Smooth muscle cell (in vitro differentiated cells): ENCODE results near the gene ATP4B. TPM values are rescaled to one million over a fixed set of nuclear protein-coding genes. Genes with fewer than 3 reads are reported as not detected.
"Not testable (repeated sequence)": the region's sequence is repeated elsewhere in the genome, so short reads cannot be mapped to it uniquely, and the experiment has no call there.

ENCODE experiments used
- DNase-seq: peaks from one replicate; lab custom pipeline; 2025; ENCODE audit not compliant: unreplicated experiment; lab: John Stamatoyannopoulos, UW
- H2AFZ ChIP-seq: fragments of 200-600 bp; sonication (generic); 2 replicates; pipeline ENCODE4 v1.6.0; 2016; ENCODE audit warnings: antibody characterized with exemption, low read depth, mild to moderate bottlenecking
- H3F3A ChIP-seq: fragments of 200-600 bp; sonication (generic); 2 replicates; pipeline ENCODE4 v1.6.0; 2017; ENCODE audit warnings: antibody characterized with exemption, low read depth
- H3K27ac ChIP-seq: fragments of 200-600 bp; sonication (generic); 2 replicates; pipeline ENCODE4 v1.5.1; 2016; ENCODE audit warnings: low read depth, mild to moderate bottlenecking
- H3K27me3 ChIP-seq: fragments of 200-600 bp; sonication (generic); 2 replicates; pipeline ENCODE4 v1.6.1; 2016; ENCODE audit warnings: low read depth, mild to moderate bottlenecking
- H3K36me3 ChIP-seq: fragments of 200-600 bp; sonication (generic); 2 replicates; pipeline ENCODE4 v1.5.1; 2016; ENCODE audit warnings: low read depth
- H3K4me1 ChIP-seq: fragments of 200-600 bp; sonication (generic); 2 replicates; pipeline ENCODE4 v1.5.1; 2016; ENCODE audit warnings: low read depth
- H3K4me2 ChIP-seq: fragments of 200-600 bp; sonication (generic); 2 replicates; pipeline ENCODE4 v1.6.0; 2016; ENCODE audit warnings: mild to moderate bottlenecking
- H3K4me3 ChIP-seq: fragments of 200-600 bp; sonication (generic); 2 replicates; pipeline ENCODE4 v1.5.1; 2016; ENCODE audit warnings: mild to moderate bottlenecking
- H3K79me2 ChIP-seq: fragments of 200-600 bp; sonication (generic); 2 replicates; pipeline ENCODE4 v1.6.0; 2016; ENCODE audit warnings: low read depth, mild to moderate bottlenecking
- H3K9ac ChIP-seq: fragments of 200-600 bp; sonication (generic); 2 replicates; pipeline ENCODE4 v1.6.0; 2016; ENCODE audit warnings: low read depth
- H3K9me3 ChIP-seq: fragments of 200-600 bp; sonication (generic); replicated peaks from 2 replicates; pipeline ENCODE4 v1.5.1; 2016; ENCODE audit warnings: low read depth
- H4K20me1 ChIP-seq: fragments of 200-600 bp; sonication (generic); 2 replicates; pipeline ENCODE4 v1.6.0; 2016; ENCODE audit warnings: low read depth
- CTCF ChIP-seq: fragments of 200-600 bp; sonication (generic); IDR thresholded peaks from 2 replicates; pipeline ENCODE4 v1.5.1; 2017; ENCODE audit warnings: borderline replicate concordance, mild to moderate bottlenecking, antibody characterized with exemption; ENCODE audit not compliant: insufficient read depth, poor library complexity, severe bottlenecking
- WGBS: methylation state at CpG from one replicate; pipeline ENCODE4 v1.1.7; 2016; ENCODE audit warnings: low lambda C conversion rate; 5-methylcytosine and 5-hydroxymethylcytosine counted together
- polyA plus RNA-seq: library from polyadenylated mRNA; unstranded; fragments of >200 nt; fragmentation: Nextera tagmentation; extraction: Ambion mirVana; gene quantifications from 2 replicates; pipeline ENCODE4 v1.2.1, GENCODE V29; 2016
- total RNA-seq: library from RNA; depleted of rRNA; stranded (reverse); fragments of >200 nt; gene quantifications from 2 replicates; pipeline ENCODE4 v1.2.3, GENCODE V29; 2014

The ATP4B gene
- total and polyA plus RNA-seq, 2 experiments from 2014 or later: not detected

DNA sequence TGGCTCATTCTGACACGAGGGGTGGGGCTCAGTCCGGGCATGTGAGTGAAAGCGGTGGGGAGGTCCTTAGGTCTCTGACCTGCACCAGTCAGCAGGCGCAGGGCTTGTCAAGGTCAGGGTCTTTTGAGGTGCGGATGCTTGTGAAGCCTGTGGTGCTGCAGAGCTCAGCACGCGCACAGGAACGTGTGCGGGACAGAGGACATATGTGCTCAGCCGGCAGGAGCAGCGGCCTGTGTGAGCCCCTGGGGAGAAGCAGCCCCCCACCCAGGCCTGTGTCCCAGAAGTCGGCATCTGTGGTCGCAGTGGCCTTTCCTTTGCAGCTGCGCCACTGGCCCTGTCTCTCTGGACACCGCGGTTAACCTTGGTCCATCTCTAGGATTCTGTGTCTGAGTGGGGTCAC is 30.9 kb downstream of the ATP4B start:
- H4K20me1 ChIP-seq: peaks cover 67% of the 10 kb centered on the region

DNA sequence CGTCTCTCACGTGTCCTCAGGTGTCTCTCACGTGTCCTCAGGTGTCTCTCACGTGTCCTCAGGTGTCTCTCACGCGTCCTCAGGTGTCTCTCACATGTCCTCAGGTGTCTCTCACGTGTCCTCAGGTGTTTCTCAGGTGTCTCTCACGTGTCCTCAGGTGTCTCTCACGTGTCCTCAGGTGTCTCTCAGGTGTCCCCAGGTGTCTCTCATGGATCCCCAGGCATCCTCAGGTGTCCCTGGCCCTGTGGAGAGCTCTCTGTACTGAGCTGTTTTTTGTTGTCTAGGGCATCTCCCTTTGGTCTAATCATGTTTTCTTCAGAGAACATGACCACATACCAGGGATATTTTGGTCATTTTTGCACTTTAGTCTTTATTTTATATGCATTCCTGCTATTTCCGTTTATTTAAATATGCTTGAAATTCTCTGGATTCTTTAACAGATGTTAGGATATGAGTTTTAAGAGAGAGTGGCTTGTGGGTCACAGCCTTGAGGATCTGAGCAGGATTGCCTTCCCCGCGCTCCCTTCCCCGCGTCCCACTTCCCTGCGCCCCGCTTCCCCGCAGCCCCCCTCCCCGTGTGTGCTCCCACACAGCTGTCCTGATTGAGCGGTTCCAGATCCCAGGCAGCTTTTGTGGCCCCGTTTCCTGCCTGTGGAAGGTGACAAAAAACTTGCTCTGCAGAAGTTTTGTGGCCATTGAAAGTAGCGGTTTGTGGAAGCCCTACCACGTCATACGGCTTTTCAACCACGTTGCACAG is 31.9 kb downstream of the ATP4B start:
- Histone ChIP-seq H3K4me3 (no peak overlapping the region), H2AFZ (no peak overlapping the region), H3K79me2 (peaks cover 8% of the 10 kb centered on the region), H4K20me1 (peaks cover 71% of the 10 kb centered on the region), H3K9ac (no peak overlapping the region), H3K27me3 (no peaks in the 10 kb centered on the region), H3K27ac (no peak overlapping the region), H3K4me1 (no peaks in the 10 kb centered on the region), H3K36me3 (no peaks in the 10 kb centered on the region), H3K4me2 (no peak overlapping the region), H3F3A (no peaks in the 10 kb centered on the region), H3K9me3 (no peaks in the 10 kb centered on the region)
- no peak for TF ChIP-seq CTCF
- 82% methylated on average over 24 of the region's 24 CpGs for WGBS
- DNase-seq: no peak

More for the DNA sequence above, 30.9 kb downstream of the ATP4B start:
- Histone ChIP-seq H3K4me3 (no peak overlapping the region), H3F3A (no peaks in the 10 kb centered on the region), H3K27ac (no peak overlapping the region), H3K9me3 (no peaks in the 10 kb centered on the region), H3K4me1 (no peaks in the 10 kb centered on the region), H2AFZ (no peak overlapping the region), H3K79me2 (peaks cover 8% of the 10 kb centered on the region), H3K36me3 (no peaks in the 10 kb centered on the region), H3K27me3 (no peaks in the 10 kb centered on the region), H3K9ac (no peak overlapping the region), H3K4me2 (no peak overlapping the region)
- 96% methylated on average over 15 of the region's 16 CpGs for WGBS
- no peak for DNase-seq
- no peak for TF ChIP-seq CTCF

- H3K9me3 ChIP-seq, H3K9ac ChIP-seq, DNase-seq, H2AFZ ChIP-seq, H3F3A ChIP-seq, H3K79me2 ChIP-seq, H3K27ac ChIP-seq, H3K4me3 ChIP-seq, H3K4me1 ChIP-seq, H3K36me3 ChIP-seq, H3K4me2 ChIP-seq, H3K27me3 ChIP-seq: not testable (repeated sequence)
- H4K20me1 ChIP-seq: peaks cover 68% of the 10 kb centered on the region
- WGBS: 97% methylated on average over 14 of the region's 14 CpGs
These were observed 33.2 kb downstream of the ATP4B start for GRCh38 chr13:113624640-113625304.

DNA sequence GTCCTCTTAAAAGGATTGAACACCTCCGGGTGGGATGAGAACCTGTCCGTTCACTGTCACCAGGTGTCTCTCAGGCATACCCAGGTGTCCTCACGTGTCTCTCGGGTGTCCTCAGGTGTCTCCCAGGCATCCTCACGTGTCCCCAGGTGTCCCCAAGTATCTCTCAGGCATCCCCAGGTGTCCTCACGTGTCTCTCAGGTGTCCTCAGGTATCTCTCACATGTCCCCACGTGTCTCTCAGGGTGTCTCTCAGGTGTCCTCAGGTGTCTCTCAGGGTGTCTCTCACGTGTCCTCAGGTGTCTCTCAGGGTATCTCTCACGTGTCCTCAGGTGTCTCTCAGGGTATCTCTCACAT is 33.8 kb downstream of the ATP4B start:
- Histone ChIP-seq H3K9ac (no peak overlapping the region), H3K36me3 (no peaks in the 10 kb centered on the region), H2AFZ (no peak overlapping the region), H3K27me3 (no peaks in the 10 kb centered on the region), H3K9me3 (no peaks in the 10 kb centered on the region), H3F3A (no peaks in the 10 kb centered on the region), H3K79me2 (peaks cover 7% of the 10 kb centered on the region), H4K20me1 (peaks cover 66% of the 10 kb centered on the region), H3K4me3 (no peak overlapping the region), H3K4me1 (no peaks in the 10 kb centered on the region), H3K4me2 (no peak overlapping the region), H3K27ac (no peak overlapping the region)
- no peak for DNase-seq
- TF ChIP-seq CTCF: no peak
- WGBS: 97% methylated on average over 9 of the region's 9 CpGs
